Sigmoid colon (tissue), 7 donors: ENCODE results near the gene CIC. TPM values are rescaled to one million over a fixed set of nuclear protein-coding genes. Genes with fewer than 3 reads are reported as not detected.

Experiments
- DNase-seq: peaks from one replicate; pipeline ENCODE4 v3.0.0-alpha.2; 2019
- H3K27ac ChIP-seq, 4 donors: fragments of 200-600 bp; sonication (generic); one replicate each; pipeline ENCODE4 v1.5.1; 2016 to 2019; ENCODE audit warnings: mild to moderate bottlenecking in 1 of 4
- H3K27me3 ChIP-seq, 3 donors: fragments of 200-600 bp; sonication (generic); one replicate each; pipeline ENCODE4 v1.5.1; 2019; ENCODE audit warnings: mild to moderate bottlenecking in 1 of 3
- H3K36me3 ChIP-seq, 4 donors: fragments of 200-600 bp; sonication (generic); one replicate each; pipeline ENCODE4 v1.5.1; 2016 to 2019
- H3K4me1 ChIP-seq, 4 donors: fragments of 200-600 bp; sonication (generic); one replicate each; pipeline ENCODE4 v1.5.1; 2017 to 2019
- H3K4me3 ChIP-seq, 4 donors: fragments of 200-600 bp; sonication (generic); one replicate each; pipeline ENCODE4 v1.5.1; 2017 to 2019; ENCODE audit warnings: mild to moderate bottlenecking in 2 of 4, moderate library complexity in 1 of 4
- H3K9me3 ChIP-seq, 4 donors: fragments of 200-600 bp in 3 of 4; sonication (generic) in 3 of 4; one replicate each; pipeline versions ENCODE4 v1.5.1 to v1.6.1; 2013 to 2019
- EP300 ChIP-seq, 4 donors: sonication (generic); formaldehyde crosslinking; IDR thresholded peaks; one replicate each; pipeline ENCODE4 v1.6.1; 2017; ENCODE audit warnings: antibody characterized with exemption in 4 of 4
- POLR2A ChIP-seq, 2 donors: fragments of 450-650 bp; IDR thresholded peaks; one replicate each; pipeline ENCODE4 v1.6.1; 2016; ENCODE audit warnings: antibody characterized with exemption in 2 of 2, mild to moderate bottlenecking in 2 of 2, moderate library complexity in 2 of 2
- POLR2AphosphoS5 ChIP-seq, 4 donors: sonication (generic); formaldehyde crosslinking; IDR thresholded peaks; one replicate each; pipeline ENCODE4 v1.6.1; 2017; ENCODE audit warnings: antibody characterized with exemption in 4 of 4
- WGBS, 2 donors: extraction: QIAGEN DNeasy Blood & Tissue Kit; methylation state at CpG; one replicate each; pipeline ENCODE4 v1.1.7; 2013; 5-methylcytosine and 5-hydroxymethylcytosine counted together
- intact Hi-C: fragments of 100-400 bp; cut with DNase I; formaldehyde crosslinking; loops from one replicate; pipeline ENCODE4 v1.15.1; 2023
- polyA plus RNA-seq, 3 donors: library from polyadenylated mRNA; stranded (reverse); fragments of 200-250 nt; gene quantifications; one replicate each; pipeline ENCODE4 v1.2.3, GENCODE V29; 2013
- total RNA-seq, 4 donors: library from RNA; depleted of rRNA; stranded (reverse); fragments of >200 nt; gene quantifications; one replicate each; pipeline ENCODE4 v1.1.0, GENCODE V29; 2016
- TF ChIP-seq, protein P1 (sequence below), 4 experiments: fragments of 450-650 bp in 3 of 4; fragments of 200-600 bp in 1 of 4; IDR thresholded peaks; one replicate each; pipeline ENCODE4 v1.5.1; 2016 to 2019; ENCODE audit warnings: antibody characterized with exemption in 4 of 4, mild to moderate bottlenecking in 3 of 4, moderate library complexity in 2 of 4
- donor health status: healthy with polysubstance abuse.
- donor health status: Bipolar disorder and iron deficiency.
- donor health status: healthy.

The CIC gene
- total and polyA plus RNA-seq, 7 donors, result 8.4 to 42.1 (median 20.0) TPM

DNA sequence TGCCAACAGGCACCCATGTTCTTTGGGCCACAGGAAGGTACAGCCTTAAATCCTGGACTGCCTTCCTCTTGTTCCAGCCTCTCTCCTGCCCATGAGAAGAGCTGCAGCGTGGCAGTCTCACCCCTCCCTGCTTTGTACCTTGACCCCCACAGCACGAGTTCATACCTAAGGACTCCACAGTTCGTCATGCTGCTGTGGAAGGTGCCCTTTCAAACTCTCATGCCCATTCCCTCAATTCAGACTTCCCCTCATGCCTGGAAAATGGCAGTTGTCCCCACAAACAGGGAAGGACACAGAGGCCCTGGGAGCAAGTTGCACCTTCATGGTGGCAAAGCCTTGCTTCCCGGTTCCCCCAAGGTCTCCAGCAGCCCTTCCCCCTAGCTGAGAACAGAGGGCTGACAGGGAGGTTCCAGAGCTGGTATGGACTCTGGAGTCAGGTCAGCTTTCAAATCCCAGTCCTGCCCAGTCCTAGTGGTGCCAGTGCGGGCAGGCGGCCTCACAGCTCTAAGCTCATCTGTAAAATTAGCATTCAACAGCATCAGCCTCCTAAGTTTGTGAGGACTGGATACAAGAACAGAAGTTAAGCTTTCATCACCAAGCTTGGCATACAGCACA is 35.3 kb upstream of the CIC start:
- Histone ChIP-seq H3K36me3 (peaks cover 24 to 96% (median 52%) of the 10 kb centered on the region in 4 donors), H3K27ac (no peak overlapping the region), H3K4me3 (no peak overlapping the region), H3K27me3 (no peaks in the 10 kb centered on the region), H3K9me3 (no peaks in the 10 kb centered on the region), H3K4me1 (peaks cover 0 to 12% (median 0%) of the 10 kb centered on the region in 4 donors)
- DNase-seq, result no peak
- intact Hi-C loops, result no loop called here
- WGBS, 2 donors, result 59 to 86% methylated on average over 6 of the region's 6 CpGs
- TF ChIP-seq POLR2AphosphoS5 (IDR thresholded peaks at IDR 0.05) (no peak), POLR2A (IDR thresholded peaks at IDR 0.05) (no peak), EP300 (IDR thresholded peaks at IDR 0.05) (no peak)
- TF ChIP-seq, protein P1, sequence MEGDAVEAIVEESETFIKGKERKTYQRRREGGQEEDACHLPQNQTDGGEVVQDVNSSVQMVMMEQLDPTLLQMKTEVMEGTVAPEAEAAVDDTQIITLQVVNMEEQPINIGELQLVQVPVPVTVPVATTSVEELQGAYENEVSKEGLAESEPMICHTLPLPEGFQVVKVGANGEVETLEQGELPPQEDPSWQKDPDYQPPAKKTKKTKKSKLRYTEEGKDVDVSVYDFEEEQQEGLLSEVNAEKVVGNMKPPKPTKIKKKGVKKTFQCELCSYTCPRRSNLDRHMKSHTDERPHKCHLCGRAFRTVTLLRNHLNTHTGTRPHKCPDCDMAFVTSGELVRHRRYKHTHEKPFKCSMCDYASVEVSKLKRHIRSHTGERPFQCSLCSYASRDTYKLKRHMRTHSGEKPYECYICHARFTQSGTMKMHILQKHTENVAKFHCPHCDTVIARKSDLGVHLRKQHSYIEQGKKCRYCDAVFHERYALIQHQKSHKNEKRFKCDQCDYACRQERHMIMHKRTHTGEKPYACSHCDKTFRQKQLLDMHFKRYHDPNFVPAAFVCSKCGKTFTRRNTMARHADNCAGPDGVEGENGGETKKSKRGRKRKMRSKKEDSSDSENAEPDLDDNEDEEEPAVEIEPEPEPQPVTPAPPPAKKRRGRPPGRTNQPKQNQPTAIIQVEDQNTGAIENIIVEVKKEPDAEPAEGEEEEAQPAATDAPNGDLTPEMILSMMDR (IDR thresholded peaks at IDR 0.05), result no peak

DNA sequence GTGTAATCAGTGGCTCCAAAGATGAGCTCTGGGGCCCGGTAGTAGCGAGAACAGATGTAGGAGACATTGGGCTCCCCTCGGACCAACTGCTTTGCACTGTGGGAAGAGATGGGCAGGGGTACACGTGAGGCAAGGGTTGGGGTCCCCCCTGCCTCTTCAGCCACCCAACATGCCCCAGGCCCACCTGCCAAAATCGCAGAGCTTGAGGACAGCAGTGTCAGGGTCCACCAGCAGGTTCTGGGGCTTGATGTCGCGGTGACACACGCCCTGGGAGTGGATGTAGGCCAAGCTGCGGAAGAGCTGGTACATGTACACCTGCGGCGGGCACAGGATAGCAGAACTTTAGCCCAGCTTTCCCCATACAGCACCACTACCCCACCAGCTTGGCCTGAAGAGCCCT is 34.7 kb upstream of the CIC start:
- peaks cover 0 to 17% (median 0%) of the 10 kb centered on the region in 4 donors for H3K4me1 ChIP-seq
- no peak for DNase-seq
- TF ChIP-seq, protein P1 (IDR thresholded peaks at IDR 0.05), result no peak
- TF ChIP-seq POLR2A (IDR thresholded peaks at IDR 0.05), result no peak
- TF ChIP-seq EP300 (IDR thresholded peaks at IDR 0.05), result no peak
- TF ChIP-seq POLR2AphosphoS5 (IDR thresholded peaks at IDR 0.05), result no peak
- WGBS, 2 donors, result 96 to 97% methylated on average over 11 of the region's 11 CpGs
- no peak overlapping the region for H3K27ac ChIP-seq
- H3K9me3 ChIP-seq, result no peaks in the 10 kb centered on the region
- no peak overlapping the region for H3K4me3 ChIP-seq
- H3K36me3 ChIP-seq, result peaks cover 24 to 94% (median 52%) of the 10 kb centered on the region in 4 donors
- no peaks in the 10 kb centered on the region for H3K27me3 ChIP-seq
- intact Hi-C loops, result no loop called here

DNA sequence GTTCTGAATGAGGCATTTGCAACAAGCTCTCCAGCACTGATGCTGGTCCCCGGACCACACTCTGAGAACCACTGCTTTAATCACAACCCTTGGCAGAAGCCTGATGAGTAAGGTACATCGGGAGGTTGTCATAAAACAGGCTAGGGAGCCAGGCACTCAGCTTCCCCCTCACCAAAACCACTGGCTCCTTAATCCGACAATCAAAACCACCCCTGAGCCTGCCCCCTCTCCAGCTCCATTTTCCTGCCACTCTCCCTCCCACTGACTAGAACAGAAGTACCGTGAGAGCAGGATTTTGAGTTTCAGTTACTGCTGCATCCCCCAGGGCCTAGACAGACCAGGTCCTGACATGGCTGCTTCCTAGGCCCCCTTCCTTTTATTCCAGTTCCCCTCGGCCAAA is 33.9 kb upstream of the CIC start:
- Histone ChIP-seq H3K36me3 (peaks cover 24 to 93% (median 52%) of the 10 kb centered on the region in 4 donors), H3K4me3 (no peak overlapping the region), H3K4me1 (peaks cover 0 to 16% (median 3%) of the 10 kb centered on the region in 4 donors), H3K9me3 (no peaks in the 10 kb centered on the region), H3K27ac (no peak overlapping the region), H3K27me3 (no peaks in the 10 kb centered on the region)
- WGBS, 2 donors, result 84 to 93% methylated on average over 5 of the region's 5 CpGs
- TF ChIP-seq EP300 (IDR thresholded peaks at IDR 0.05), result no peak
- TF ChIP-seq, protein P1 (IDR thresholded peaks at IDR 0.05), result no peak
- DNase-seq, result no peak
- intact Hi-C loops, result no loop called here

DNA sequence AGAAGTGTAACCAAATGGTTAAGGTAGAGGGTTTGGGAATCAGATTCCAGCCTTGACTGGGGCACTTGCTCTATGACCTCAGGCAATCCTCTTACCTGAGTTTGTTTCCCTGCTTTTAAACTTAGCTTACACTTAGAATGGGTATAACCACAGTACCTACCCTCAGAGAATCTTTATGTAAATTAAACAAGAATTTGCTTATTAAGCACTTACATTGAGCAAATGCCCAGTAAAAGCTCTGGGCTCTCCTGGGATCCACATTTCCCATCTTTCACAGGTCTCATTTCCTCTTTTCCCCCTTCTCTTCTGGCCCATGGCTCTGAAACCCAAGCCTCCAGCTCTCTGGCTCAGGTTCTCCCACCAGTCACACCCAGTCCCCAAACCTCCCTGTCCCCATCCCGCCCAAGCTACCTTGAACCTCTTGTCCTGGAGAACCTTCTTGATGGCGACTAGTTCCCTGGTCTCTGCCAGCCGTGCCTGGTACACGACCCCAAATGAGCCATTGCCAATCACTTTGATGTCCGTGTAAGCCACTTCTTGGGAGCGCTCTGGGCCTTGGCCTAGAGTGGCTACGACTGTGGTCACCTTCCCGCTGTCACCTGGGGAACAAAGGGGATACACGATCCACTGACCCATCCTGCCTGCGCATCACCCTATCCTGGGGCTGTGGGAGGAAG is 29.4 kb upstream of the CIC start:
- 93 to 96% methylated on average over 10 of the region's 10 CpGs for WGBS, 2 donors
- TF ChIP-seq POLR2AphosphoS5 (IDR thresholded peaks at IDR 0.05) (no peak), POLR2A (IDR thresholded peaks at IDR 0.05) (no peak), EP300 (IDR thresholded peaks at IDR 0.05) (no peak)
- TF ChIP-seq, protein P1 (IDR thresholded peaks at IDR 0.05), result no peak
- H3K27me3 ChIP-seq, result no peaks in the 10 kb centered on the region
- no peaks in the 10 kb centered on the region for H3K9me3 ChIP-seq
- intact Hi-C loops, result no loop called here
- H3K4me3 ChIP-seq, result no peak overlapping the region
- peaks cover 0 to 38% (median 30%) of the 10 kb centered on the region in 4 donors for H3K4me1 ChIP-seq
- H3K36me3 ChIP-seq, result peaks cover 7 to 49% (median 23%) of the 10 kb centered on the region in 4 donors
- H3K27ac ChIP-seq, result no peak overlapping the region
- DNase-seq, result no peak
